ENCODE measurements around the gene OR5AS1. TPM values are rescaled to one million over a fixed set of nuclear protein-coding genes. Genes with fewer than 3 reads are reported as not detected.
"Not testable (repeated sequence)": the region's sequence is repeated elsewhere in the genome, so short reads cannot be mapped to it uniquely, and the experiment has no call there.

The OR5AS1 gene
- total RNA-seq, 4 donors from 2014 or later, result not detected

DNA sequence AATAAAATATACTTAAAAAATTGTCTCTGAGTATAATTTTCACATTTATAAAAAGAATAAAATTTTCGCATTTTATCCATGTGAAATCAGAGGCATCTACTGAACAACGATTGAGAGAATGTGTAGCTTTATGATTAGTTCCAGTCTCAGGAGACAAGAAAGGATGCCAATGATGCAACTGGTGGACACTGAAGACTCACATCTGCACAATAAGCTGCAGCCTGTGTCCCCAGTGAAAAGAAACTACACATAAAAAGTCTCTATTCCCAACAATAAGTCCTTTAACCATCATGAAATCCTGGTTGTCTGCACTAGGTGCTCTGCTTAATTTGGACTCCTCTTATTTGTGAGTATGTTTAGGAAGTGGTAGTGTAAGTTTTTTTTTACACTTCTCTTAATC is 22.0 kb downstream of the OR5AS1 start:
- Histone ChIP-seq H3K4me3 (no peak overlapping the region), H3K9me3 (no peaks in the 10 kb centered on the region), H3K27ac (no peak overlapping the region), H3K4me1 (no peaks in the 10 kb centered on the region), H3K27me3 (no peaks in the 10 kb centered on the region), H3K36me3 (no peaks in the 10 kb centered on the region)
- DNase-seq (ENCODE audit: low spot score in 2 of 2), result no peak
- 75% methylated on average over 2 of the region's 2 CpGs for WGBS
- TF ChIP-seq CTCF (IDR thresholded peaks at IDR 0.05) (no peak), POLR2A (IDR thresholded peaks at IDR 0.05) (no peak), POLR2AphosphoS5 (IDR thresholded peaks at IDR 0.05) (no peak), EP300 (IDR thresholded peaks at IDR 0.05) (no peak)

DNA sequence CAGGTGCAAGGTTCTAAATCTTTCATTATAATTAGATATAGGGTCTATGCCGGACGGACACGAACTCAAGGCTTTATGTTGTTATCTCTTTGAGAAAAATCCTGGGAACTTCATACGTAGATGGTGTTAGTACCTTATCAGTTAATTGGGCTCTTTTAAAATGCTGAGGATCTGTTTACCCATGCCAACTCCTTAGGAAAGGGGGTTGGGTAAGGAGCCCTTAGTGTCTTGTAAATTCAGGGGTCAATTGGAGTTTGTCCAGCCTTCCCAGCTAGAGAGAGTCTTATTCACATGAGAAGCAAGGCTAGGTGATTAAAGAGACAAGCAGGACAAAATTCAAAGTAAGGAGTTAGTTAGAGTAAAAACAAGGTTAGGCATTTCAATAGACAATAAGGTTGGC is 28.9 kb downstream of the OR5AS1 start:
- H3K4me3 ChIP-seq; H3K36me3 ChIP-seq; H3K27ac ChIP-seq; DNase-seq (ENCODE audit: low spot score in 2 of 2); H3K9me3 ChIP-seq; H3K27me3 ChIP-seq; H3K4me1 ChIP-seq: not testable (repeated sequence)
- 27% methylated on average over 4 of the region's 4 CpGs for WGBS

DNA sequence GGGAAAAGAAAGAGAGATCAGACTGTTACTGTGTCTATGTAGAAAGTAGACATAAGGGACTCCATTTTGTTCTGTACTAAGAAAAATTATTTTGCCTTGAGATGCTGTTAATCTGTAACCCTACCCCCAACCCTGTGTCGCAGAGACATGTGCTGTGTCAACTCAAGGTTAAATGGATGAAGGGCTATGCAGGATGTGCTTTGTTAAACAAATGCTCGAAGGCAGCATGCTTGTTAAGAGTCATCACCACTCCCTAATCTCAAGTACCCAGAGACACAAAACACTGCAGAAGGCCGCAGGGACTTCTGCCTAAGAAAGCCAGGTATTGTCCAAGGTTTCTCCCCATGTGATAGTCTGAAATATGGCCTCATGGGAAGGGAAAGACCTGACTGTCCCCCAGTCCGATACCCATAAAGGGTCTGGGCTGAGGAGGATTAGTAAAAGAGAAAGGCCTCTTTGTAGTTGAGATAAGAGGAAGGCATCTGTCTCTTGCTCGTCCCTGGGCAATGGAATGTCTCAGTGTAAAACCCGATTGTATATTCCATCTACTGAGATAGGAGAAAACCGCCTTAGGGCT is 30.3 kb downstream of the OR5AS1 start:
- not testable (repeated sequence) for H3K9me3 ChIP-seq; H3K27me3 ChIP-seq; H3K4me1 ChIP-seq; H3K4me3 ChIP-seq; DNase-seq (ENCODE audit: low spot score in 2 of 2); H3K27ac ChIP-seq; H3K36me3 ChIP-seq
- 43% methylated on average over 7 of the region's 7 CpGs for WGBS

DNA sequence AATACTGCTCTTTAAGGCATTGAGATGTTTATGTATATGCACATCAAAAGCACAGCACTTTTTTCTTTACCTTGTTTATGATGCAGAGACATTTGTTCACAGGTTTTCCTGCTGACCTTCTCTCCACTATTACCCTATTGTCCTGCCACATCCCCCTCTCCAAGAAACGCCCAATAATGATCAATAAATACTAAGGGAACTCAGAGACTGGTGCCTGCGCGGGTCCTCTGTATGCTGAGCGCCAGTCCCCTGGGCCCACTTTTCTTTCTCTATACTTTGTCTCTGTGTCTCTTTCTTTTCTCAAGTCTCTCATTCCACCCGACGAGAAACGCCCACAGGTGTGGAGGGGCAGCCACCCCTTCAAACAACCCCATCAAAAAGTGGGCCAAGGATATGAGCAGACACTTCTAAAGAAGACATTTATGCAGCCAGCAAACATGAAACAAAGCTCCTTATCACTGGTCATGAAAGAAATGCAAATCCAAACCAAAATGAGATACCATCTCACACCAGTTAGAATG is 30.9 kb downstream of the OR5AS1 start:
- H3K4me1 ChIP-seq; DNase-seq (ENCODE audit: low spot score in 2 of 2); H3K27me3 ChIP-seq; H3K9me3 ChIP-seq; H3K36me3 ChIP-seq; H3K4me3 ChIP-seq; H3K27ac ChIP-seq: not testable (repeated sequence)
- WGBS, result 69% methylated on average over 7 of the region's 7 CpGs

DNA sequence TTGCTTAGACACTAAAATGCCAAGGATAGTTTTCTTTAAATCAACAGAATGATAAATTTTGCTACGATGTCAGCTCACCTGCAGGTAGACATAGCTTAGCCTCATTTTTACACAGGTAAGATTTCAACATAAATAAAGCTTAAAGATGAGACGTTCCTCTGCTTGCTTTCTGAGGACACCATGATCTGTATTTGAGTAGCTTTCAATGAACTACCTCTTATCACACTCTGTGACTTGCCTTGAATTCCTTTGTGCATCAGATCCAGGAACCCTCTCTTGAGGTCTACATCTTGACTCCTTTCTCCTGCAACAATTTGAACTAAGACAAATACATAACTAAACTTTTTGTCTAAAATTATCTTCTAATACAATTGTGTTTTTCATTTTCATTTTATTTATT is 39.5 kb downstream of the OR5AS1 start:
- H3K4me1 ChIP-seq, result no peaks in the 10 kb centered on the region
- H3K36me3 ChIP-seq, result no peaks in the 10 kb centered on the region
- WGBS, result 49% methylated on average over 2 of the region's 2 CpGs
- H3K27ac ChIP-seq, result no peak overlapping the region
- TF ChIP-seq CTCF (IDR thresholded peaks at IDR 0.05) (no peak), POLR2AphosphoS5 (IDR thresholded peaks at IDR 0.05) (no peak), POLR2A (IDR thresholded peaks at IDR 0.05) (no peak), EP300 (IDR thresholded peaks at IDR 0.05) (no peak)
- H3K27me3 ChIP-seq, result no peaks in the 10 kb centered on the region
- no peak overlapping the region for H3K4me3 ChIP-seq
- no peak for DNase-seq (ENCODE audit: low spot score in 2 of 2)
- H3K9me3 ChIP-seq, result no peaks in the 10 kb centered on the region

Other genes starting within 250 kb of the OR5AS1 start
- not detected for gene OR5D14, start 232.1 kb upstream of the OR5AS1 start, total RNA-seq
- gene OR5L1, start 216.3 kb upstream of the OR5AS1 start, total RNA-seq, result not detected
- gene OR5D18, start 208.0 kb upstream of the OR5AS1 start, total RNA-seq, result not detected
- gene OR5L2, start 200.4 kb upstream of the OR5AS1 start, total RNA-seq, result not detected
- not detected for gene OR5D16, start 188.9 kb upstream of the OR5AS1 start, total RNA-seq
- not detected for gene TRIM51, start 144.4 kb upstream of the OR5AS1 start, total RNA-seq
- not detected for gene OR5W2, start 113.1 kb upstream of the OR5AS1 start, total RNA-seq
- gene OR5I1, start 91.3 kb upstream of the OR5AS1 start, total RNA-seq, result not detected
- not detected for gene OR10AG1, start 57.7 kb upstream of the OR5AS1 start, total RNA-seq
- not detected for gene OR5F1, start 33.0 kb upstream of the OR5AS1 start, total RNA-seq
- not detected for gene OR8I2, start 65.7 kb downstream of the OR5AS1 start, total RNA-seq
- gene OR8H2, start 76.0 kb downstream of the OR5AS1 start, total RNA-seq, result not detected
- gene OR8H3, start 94.7 kb downstream of the OR5AS1 start, total RNA-seq, result not detected
- not detected for gene OR8J3, start 112.5 kb downstream of the OR5AS1 start, total RNA-seq
- not detected for gene OR8K5, start 132.7 kb downstream of the OR5AS1 start, total RNA-seq
- not detected for gene OR5J2, start 149.0 kb downstream of the OR5AS1 start, total RNA-seq
- gene OR5T2, start 206.6 kb downstream of the OR5AS1 start, total RNA-seq, result not detected
- not detected for gene OR5T3, start 224.6 kb downstream of the OR5AS1 start, total RNA-seq
- gene OR5T1, start 246.5 kb downstream of the OR5AS1 start, total RNA-seq, result not detected

All from suprapubic skin (tissue), 4 donors.